HG03159 (cell line): ENCODE data around the gene PRKCZ.
"Not testable (repeated sequence)": the region's sequence is repeated elsewhere in the genome, so short reads cannot be mapped to it uniquely, and the experiment has no call there.

Experiments
- ATAC-seq: cut with Tn5 transposase; IDR thresholded peaks from one replicate; pipeline ENCODE4 v1.9.1; 2021; ENCODE audit warnings: mild to moderate bottlenecking, moderate library complexity; ENCODE audit not compliant: unreplicated experiment

Gene PRKCZ

DNA sequence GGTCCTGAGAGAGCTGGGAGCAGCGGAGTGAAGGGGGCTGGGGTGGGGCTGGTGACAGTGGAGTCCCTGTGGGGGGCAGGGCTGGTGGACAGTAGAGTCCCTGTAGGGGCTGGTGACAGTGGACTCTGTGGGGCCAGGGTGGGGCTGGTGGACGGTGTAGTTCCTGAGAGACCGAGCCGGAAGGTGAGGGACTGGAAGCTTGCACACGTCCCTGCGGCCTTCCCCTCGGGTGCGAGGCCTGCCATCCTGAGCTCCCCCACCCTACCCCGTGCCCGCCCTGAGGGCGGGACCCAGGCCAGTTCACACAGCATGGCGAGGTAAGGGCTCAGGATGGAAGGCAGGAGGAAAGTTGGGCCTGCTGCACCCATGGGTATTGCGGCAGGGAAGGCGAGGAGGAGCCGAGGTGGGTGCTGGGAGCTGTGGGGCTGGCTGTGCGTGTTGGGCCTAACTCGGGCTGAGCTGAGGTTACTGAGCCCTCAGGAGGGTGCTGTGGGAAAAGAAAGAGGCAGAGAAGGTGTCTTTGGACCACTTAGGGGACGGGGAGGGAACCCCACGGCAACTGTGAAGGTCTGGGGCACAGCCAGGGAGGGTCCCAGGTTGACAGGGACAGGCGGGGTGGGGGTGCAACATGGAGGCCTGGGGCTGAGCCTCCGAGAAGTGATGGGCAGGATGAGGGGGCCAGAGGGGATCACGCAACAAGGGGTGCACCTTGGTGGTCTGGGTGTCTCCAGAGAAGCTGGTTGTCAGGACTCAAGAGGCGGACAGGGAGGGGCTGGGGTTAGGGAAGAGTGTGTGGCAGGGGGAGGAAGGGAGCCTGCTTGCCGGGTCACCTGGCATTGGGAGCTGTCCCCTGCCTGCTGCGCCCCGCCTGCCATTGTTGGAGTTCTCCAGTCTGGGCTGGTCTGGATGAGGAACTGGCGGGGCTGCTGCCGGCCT lies 60.8 kb downstream of the PRKCZ start:
- no peak for ATAC-seq

DNA sequence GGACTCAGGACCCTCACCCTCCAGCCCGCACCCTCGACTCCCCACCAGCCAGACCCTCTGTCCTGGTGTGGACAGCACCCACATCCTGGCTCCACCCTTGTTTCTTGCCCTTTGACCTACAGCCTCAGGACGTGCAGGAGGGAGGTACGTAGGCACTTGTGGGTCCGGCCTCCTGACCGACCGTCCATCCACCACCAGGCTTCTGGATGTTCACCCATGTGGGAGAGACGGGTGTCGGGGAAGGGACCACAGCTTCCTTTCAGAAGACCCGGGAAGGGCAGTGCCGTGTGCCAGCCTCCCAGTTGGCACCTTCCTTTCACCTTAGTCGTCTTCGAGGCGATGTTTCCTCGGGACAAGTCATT lies 61.4 kb downstream of the PRKCZ start:
- ATAC-seq, result no peak

- peak; percentile 64 for ATAC-seq
These were observed 62.1 kb downstream of the PRKCZ start for GRCh38 chr1:2112280-2112701.

GRCh38 chr1:2113620-2114135 lies 63.5 kb downstream of the PRKCZ start:
- ATAC-seq, result no peak

DNA sequence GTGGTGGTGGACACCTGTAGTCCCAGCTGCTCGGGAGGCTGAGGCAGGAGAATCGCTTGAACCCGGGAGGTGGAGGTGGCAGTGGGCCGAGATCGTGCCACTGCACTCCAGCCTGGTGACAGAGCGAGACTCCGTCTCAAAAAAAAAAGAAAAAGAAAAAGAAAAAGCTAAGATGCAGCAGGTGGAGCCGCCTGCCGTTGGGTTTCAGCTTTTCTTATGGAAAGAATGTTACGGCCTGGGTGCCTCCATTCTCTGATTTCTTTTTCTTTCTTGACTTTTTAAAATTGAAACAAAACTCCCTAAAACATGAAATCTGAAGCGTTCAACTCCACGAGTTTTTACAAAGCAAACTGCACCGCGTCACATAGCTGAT lies 64.4 kb downstream of the PRKCZ start:
- not testable (repeated sequence) for ATAC-seq

DNA sequence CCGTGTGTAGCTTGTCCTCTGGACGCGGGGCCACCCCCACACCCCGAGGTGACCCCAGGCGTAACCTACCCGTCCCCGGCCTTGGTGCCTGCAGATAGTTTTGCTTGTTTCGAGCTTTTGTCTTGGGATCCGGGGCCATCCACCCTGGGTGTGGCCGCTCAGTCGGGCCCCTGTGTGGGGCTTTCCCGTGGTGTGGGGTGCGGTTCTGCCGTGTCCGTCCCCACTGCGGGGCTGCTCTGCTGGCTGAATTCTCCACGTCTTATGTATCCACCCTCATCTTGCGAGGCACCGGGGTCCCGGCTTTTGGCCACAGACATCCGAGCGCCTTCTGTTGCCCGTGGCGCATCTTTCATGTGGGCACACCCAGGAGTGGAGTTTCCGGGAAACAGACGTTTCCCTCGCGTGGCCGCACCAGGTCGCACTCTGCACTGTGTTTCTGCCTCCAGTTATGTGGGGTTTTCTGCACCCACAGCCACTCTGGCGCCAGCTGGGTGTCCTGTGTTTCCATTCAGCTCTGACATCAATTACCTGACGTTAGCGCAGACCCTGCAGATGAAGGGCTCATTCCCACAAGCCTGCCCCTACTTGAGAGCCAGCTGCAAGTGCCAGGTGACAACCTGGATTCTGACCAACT lies 64.9 kb downstream of the PRKCZ start:
- ATAC-seq, result no peak

DNA sequence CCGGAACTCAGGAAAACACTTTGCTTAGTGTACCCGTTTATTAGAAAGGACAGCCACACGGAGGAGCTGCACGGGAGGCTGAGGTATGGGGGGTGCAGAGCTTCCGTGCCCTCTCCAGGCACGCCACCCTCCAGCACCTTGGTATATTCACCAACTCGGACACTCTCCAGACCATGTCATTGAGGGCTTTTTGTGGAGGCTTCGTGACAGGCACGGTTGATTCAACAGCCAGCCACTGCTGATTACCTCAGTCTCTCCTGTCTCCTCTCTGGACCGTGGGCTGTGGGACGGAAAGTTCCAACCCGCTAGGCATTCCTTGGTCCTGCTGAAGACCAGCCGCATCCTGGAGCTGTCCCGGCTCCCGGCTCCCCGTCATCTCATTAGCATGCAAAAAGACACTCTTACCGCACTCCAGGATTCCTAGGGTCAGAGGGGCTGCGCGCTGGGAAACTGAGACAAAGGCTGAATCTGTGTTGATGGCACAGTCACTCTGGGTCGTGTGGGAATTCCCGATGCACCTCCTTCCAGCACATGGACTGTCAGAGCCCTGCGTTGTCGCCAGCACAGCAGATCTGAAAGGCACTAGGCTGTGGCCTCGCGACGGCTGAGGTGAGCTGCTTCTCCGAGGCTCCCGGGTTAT lies 65.6 kb downstream of the PRKCZ start:
- ATAC-seq, result no peak

- ATAC-seq, result no peak
These were observed 69.7 kb downstream of the PRKCZ start for GRCh38 chr1:2119886-2120285.

GRCh38 chr1:2121101-2121691 lies 71.0 kb downstream of the PRKCZ start:
- ATAC-seq, result no peak

- ATAC-seq, result not testable (repeated sequence)
These were observed 71.6 kb downstream of the PRKCZ start for GRCh38 chr1:2121794-2122193.

DNA sequence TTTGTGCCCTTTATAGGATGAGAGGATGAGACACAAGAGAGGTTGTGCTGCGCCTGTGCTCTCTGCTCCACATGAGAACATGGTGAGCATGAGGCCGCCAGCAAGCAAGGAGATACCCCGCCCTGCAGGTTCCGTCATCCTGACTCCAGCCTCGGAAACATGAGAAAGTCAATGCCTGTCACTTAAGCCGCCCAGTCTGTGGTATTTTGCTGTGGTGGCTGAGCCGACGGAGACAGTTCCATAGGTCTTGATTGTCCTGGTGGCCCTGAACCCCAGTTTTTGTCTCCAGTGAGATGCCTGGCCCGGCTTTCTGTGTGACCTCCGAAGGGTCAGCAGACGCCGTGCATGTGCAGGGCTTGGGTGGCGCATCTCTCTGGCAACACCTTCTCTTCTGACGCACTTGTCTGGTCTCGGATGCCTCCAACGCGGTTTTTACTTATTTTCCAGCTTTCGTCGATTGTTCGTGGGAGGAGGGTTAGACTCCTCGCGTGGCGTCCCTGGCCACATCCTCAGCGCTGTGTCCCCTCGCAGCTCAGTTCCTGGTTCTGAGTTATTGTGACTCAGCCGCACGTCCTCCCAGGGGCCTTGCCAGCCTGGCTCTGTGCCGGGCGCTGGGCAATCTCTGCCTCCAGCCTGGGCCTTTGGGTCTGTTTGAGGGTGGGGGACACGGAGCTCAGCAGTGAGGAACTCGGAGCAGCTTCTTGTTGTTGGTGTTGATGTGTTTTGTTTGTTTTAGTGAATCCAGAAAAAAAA lies 74.4 kb downstream of the PRKCZ start:
- ATAC-seq, result no peak

GRCh38 chr1:2125350-2126211 lies 75.4 kb downstream of the PRKCZ start:
- no peak for ATAC-seq

- no peak for ATAC-seq
These were observed 76.3 kb downstream of the PRKCZ start for GRCh38 chr1:2126331-2127186.

DNA sequence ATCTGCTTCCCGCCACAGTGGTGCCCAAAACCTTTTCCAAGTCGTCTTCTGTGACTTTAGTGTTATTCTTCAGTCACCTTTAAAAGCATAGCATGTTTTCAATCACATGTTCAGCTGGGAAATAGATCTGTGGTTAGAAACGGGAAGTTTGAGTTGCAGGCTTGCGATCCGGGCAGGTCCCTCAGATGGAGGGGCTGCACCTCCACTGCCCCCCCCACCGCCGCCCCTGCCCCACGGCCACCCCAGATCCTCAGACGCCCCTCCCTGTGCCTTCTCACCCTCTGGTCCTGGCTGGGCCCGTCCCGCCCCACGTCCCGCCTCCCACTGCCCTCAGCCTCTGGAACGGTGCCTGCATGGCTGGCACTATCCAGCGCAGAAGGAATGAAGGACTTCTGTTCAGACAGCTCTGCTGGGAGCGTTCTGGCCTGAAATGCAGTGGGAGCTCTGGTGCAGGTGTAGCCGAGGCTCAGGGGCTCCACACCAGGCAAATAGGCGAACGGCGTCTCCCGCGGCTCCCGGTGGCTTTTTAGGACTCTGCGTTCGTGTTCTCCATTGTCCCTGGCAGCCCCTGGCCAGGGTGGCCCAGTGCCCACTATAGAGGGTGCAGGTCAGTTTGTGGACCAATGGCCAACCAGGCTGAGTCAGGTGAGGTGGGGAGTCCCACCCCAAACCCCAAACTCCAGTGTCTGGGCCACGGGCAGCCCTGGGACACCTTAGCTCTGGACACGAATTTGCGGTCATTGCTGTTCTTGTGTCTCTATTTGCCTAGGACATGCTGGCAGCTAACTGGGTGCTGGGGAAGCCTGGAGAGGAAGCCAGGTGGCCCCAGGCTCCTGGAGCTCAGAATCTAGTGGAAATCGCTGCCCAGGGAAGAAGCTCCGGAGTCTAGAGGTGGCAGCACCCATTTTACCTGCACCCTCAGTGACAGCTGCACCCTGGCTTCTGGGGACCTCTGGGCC lies 77.3 kb downstream of the PRKCZ start:
- ATAC-seq, result no peak

DNA sequence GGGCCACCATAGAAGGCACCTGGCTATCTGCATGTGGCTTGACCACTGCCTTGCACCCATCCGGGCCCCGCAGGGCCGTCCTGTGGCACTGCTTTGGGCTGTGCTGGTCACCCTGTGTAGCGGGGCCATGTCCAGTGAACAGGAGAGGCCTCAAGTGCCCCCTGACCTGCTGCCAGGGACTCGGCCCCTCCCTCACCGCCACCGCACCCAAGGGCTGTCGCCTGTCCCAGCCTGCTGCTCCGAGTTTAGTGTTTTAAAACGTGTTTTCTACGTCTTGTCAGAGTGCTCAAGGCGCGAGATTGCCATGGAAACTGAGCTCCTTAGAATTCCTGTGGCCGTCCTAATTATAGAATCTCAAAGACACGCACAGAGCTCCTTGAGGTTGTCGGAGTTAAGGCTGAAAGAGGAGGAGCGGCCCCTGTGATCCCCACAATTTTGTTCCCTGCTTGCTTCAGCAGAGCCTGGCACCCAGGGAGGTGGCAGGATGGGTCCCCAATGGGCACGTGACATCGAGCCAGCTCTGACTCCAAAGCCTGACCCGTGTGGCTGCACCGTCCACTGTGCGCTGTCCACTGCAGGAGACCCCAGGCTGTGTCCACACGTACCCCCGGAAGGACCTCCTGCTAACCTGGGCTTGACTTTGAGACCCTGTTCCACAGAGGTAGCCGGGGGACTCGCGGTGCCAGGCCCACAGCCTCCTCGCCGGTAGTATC lies 78.1 kb downstream of the PRKCZ start:
- ATAC-seq, result no peak

DNA sequence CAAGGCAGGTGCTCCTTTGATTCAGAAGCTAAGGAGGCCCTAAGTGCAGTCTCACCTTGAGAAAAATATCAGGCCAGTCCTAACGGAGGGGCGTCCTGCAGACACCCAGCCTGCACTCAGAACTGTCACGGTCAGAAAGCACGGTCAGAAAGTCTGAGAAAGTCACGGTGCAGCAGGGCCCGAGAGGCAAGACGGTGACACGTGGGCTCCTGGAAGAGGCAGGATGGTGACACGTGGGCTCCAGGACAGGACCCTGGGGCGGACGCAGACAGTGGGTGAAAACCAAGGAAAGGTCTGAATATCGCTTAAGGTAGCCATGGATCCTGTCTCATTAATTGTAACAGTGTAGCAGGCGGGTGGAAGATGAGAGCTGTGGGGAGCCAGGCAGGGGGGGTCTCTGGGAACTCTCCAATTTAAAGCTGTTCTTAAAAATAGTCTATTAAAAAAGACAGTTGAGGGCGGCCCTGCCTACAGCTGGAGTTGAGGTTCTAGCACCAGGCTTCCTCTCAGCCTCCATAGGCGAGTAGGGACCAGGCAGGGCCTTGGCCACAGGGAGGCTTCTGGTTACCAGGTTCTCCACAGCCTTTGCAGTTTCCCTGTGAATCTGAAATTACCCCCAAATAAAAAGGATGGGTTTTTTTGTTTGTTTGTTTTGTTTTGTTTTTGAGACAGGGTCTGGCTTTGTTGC lies 79.2 kb downstream of the PRKCZ start:
- no peak for ATAC-seq
